T-cell (primary cell): Measurements from ENCODE around the gene LTBP2. TPM values are rescaled to one million over a fixed set of nuclear protein-coding genes. Genes with fewer than 3 reads are reported as not detected.

Source experiments
- ATAC-seq, 4 experiments: fragments of 200-7000 bp in 3 of 4; fragments of 150-1000 bp in 1 of 4; cut with Tn5 transposase; replicated peaks in 1 of 4; 1 replicate in 3 of 4; 2 replicates in 1 of 4; pipeline ENCODE4 v1.10.0; 2021; ENCODE audit warnings: moderate library complexity in 3 of 4, mild to moderate bottlenecking in 2 of 4, moderate number of reproducible peaks in 1 of 4
- CTCF ChIA-PET, 2 donors: fragments of 300-600 bp; sonication (Branson Sonifier 250); formaldehyde crosslinking; loops; one replicate each; lab custom pipeline; 2022; ENCODE audit warnings: antibody characterized with exemption in 2 of 2; lab: Charles Lee
- POLR2A ChIA-PET, 2 donors: fragments of 300-600 bp; sonication (Branson Sonifier 250); formaldehyde crosslinking; loops; one replicate each; lab custom pipeline; 2022; ENCODE audit warnings: antibody characterized with exemption in 2 of 2; lab: Charles Lee
- DNase-seq, 35 experiments: peaks; one replicate each; pipeline versions ENCODE4 v3.0.0 to v3.0.0-alpha.2; 2013 to 2023
- H3K27ac ChIP-seq: one replicate; pipeline ENCODE4 v1.5.1; 2013; ENCODE audit warnings: low read length
- H3K27me3 ChIP-seq, 2 experiments: replicated peaks in 1 of 2; 1 replicate in 1 of 2; 2 replicates in 1 of 2; pipeline versions ENCODE4 v1.6.1 to v1.7.0; 2013; ENCODE audit warnings: low read length in 1 of 2, mixed read lengths in 1 of 2; ENCODE audit not compliant: control insufficient read depth in 2 of 2, insufficient read depth in 2 of 2; ENCODE audit errors: extremely low read depth in 1 of 2
- H3K36me3 ChIP-seq, 2 donors: 1 replicate in 1 of 2; 2 replicates in 1 of 2; pipeline versions ENCODE4 v1.6.1 to v1.7.0; 2013; ENCODE audit warnings: low read length in 1 of 2; ENCODE audit not compliant: control insufficient read depth in 2 of 2, insufficient read depth in 1 of 2; ENCODE audit errors: extremely low read depth in 1 of 2
- H3K4me1 ChIP-seq, 2 experiments: 1 replicate in 1 of 2; 2 replicates in 1 of 2; pipeline versions ENCODE4 v1.6.1 to v1.7.0; 2013; ENCODE audit warnings: low read length in 2 of 2, mixed read lengths in 1 of 2; ENCODE audit not compliant: insufficient read depth in 2 of 2, control insufficient read depth in 1 of 2; ENCODE audit errors: extremely low read depth in 1 of 2
- H3K4me3 ChIP-seq, 2 donors: 1 replicate in 1 of 2; 2 replicates in 1 of 2; pipeline versions ENCODE4 v1.5.1 to v1.7.0; 2013; ENCODE audit warnings: mild to moderate bottlenecking in 2 of 2, low read length in 1 of 2, moderate library complexity in 1 of 2; ENCODE audit not compliant: control insufficient read depth in 1 of 2; ENCODE audit errors: extremely low read depth in 1 of 2
- H3K9me3 ChIP-seq: 2 replicates; pipeline ENCODE4 v1.7.0; 2013
- H3K27ac Mint-ChIP-seq, 2 donors: one replicate each; pipeline ENCODE4 v1.8.0; 2020 to 2021; ENCODE audit warnings: mild to moderate bottlenecking in 2 of 2, mixed read lengths in 2 of 2
- H3K27me3 Mint-ChIP-seq, 2 donors: one replicate each; pipeline ENCODE4 v1.8.0; 2021 to 2022; ENCODE audit warnings: mixed read lengths in 2 of 2
- H3K36me3 Mint-ChIP-seq: one replicate; pipeline ENCODE4 v1.8.0; 2021; ENCODE audit warnings: mixed read lengths
- H3K4me1 Mint-ChIP-seq, 3 donors: one replicate each; pipeline ENCODE4 v1.8.0; 2020 to 2022; ENCODE audit warnings: mixed read lengths in 3 of 3, mild to moderate bottlenecking in 1 of 3
- H3K4me3 Mint-ChIP-seq, 3 donors: one replicate each; pipeline ENCODE4 v1.8.0; 2020 to 2022; ENCODE audit warnings: mild to moderate bottlenecking in 3 of 3, mixed read lengths in 3 of 3, moderate library complexity in 3 of 3
- H3K9me3 Mint-ChIP-seq, 3 donors: one replicate each; pipeline ENCODE4 v1.8.0; 2020 to 2022; ENCODE audit warnings: mixed read lengths in 3 of 3
- WGBS: methylation state at CpG from one replicate; pipeline ENCODE4 v1.1.5; 2013; ENCODE audit warnings: missing lambda C conversion rate; ENCODE audit not compliant: insufficient coverage; 5-methylcytosine and 5-hydroxymethylcytosine counted together
- total RNA-seq, 35 experiments: library from RNA in 6 of 35; stranded (reverse) in 6 of 35; fragments of 120-200 nt in 1 of 35; gene quantifications; one replicate each; pipeline versions ENCODE4 v1.2.1 to v1.2.4 and lab custom pipeline; 2013 to 2026

The LTBP2 gene
- total RNA-seq (1 to 10 TPM in 3 of 5 donors, under 1 TPM in 2; 0.39 to 1.7 (median 1.1) TPM), total RNA-seq (lab: John Stamatoyannopoulos, UW) (0.27 to 4.7 (median 1.5) reads per million in 29 experiments)
- total RNA-seq (2013): 0.64 TPM

GRCh38 chr14:74611650-74612349 is at the start of gene LTBP2:
Gene LTBP2, minus strand, starts transcription at chr14:74612237. Its CDS starts 293 bp downstream, at chr14:74611944.
- 1% methylated on average over 67 of the region's 70 CpGs for WGBS
- Histone ChIP-seq H3K9me3 (no peaks in the 10 kb centered on the region), H3K36me3 (no peaks in the 10 kb centered on the region), H3K27ac (no peak within 1 kb of the TSS), H3K4me1 (peaks cover 0 to 50% of the 10 kb centered on the region in 2 experiments), H3K4me3 (peak within 1 kb of the TSS; percentile 63 to 75), H3K27me3 (peaks cover 0 to 25% of the 10 kb centered on the region in 2 experiments)
- H3K4me3 Mint-ChIP-seq: peak within 1 kb of the TSS; percentile 75 to 80 (median 77)
- no peak within 1 kb of the TSS for H3K27ac Mint-ChIP-seq
- no peaks in the 10 kb centered on the region for H3K9me3 Mint-ChIP-seq
- CTCF ChIA-PET: interaction anchor here (0.7 to 1.5 kb wide), 3 partner anchors 10 to 293 kb away, joined by 3 to 4 read pairs (median 3); no protein-coding TSS in a partner anchor
- H3K4me1 Mint-ChIP-seq: peaks cover 30 to 46% (median 44%) of the 10 kb centered on the region in 3 donors
- DNase-seq (peak in 9 of 35 experiments; percentile 5 to 37 (median 27)), ATAC-seq (peak; percentile 9 to 39 (median 29))
- H3K36me3 Mint-ChIP-seq: no peaks in the 10 kb centered on the region
- POLR2A ChIA-PET: no interaction called here
- H3K27me3 Mint-ChIP-seq: peaks cover 0 to 4% of the 10 kb centered on the region in 2 donors

- H3K36me3 ChIP-seq: peaks cover 15 to 44% of the 10 kb centered on the region in 2 donors
- H3K9me3 ChIP-seq: no peaks in the 10 kb centered on the region
- H3K27ac Mint-ChIP-seq: no peak overlapping the region
- no peak overlapping the region for H3K4me3 ChIP-seq
- CTCF ChIA-PET: no interaction called here
- POLR2A ChIA-PET: no interaction called here
- H3K36me3 Mint-ChIP-seq: peaks cover 55% of the 10 kb centered on the region
- no peaks in the 10 kb centered on the region for H3K4me1 Mint-ChIP-seq
- no peak overlapping the region for H3K4me3 Mint-ChIP-seq
- no peaks in the 10 kb centered on the region for H3K27me3 ChIP-seq
- ATAC-seq (no peak), DNase-seq (no peak)
- H3K27ac ChIP-seq: no peak overlapping the region
- no peaks in the 10 kb centered on the region for H3K9me3 Mint-ChIP-seq
- WGBS: 97% methylated on average over 3 of the region's 5 CpGs
- H3K27me3 Mint-ChIP-seq: no peaks in the 10 kb centered on the region
- H3K4me1 ChIP-seq: no peaks in the 10 kb centered on the region
Observed at GRCh38 chr14:74660863-74661262, 48.8 kb upstream of the LTBP2 start.

GRCh38 chr14:74660167-74660566 is 48.1 kb upstream of the LTBP2 start:
- no peaks in the 10 kb centered on the region for H3K27me3 Mint-ChIP-seq
- WGBS: no CpG with 5 or more reads among the region's 3 CpGs
- Histone ChIP-seq H3K27me3 (no peaks in the 10 kb centered on the region), H3K27ac (no peak overlapping the region), H3K4me1 (no peaks in the 10 kb centered on the region), H3K9me3 (no peaks in the 10 kb centered on the region), H3K4me3 (no peak overlapping the region), H3K36me3 (peaks cover 15 to 37% of the 10 kb centered on the region in 2 donors)
- ChIA-PET POLR2A (no interaction called here), CTCF (no interaction called here)
- ATAC-seq: no peak
- no peak overlapping the region for H3K27ac Mint-ChIP-seq
- no peak for DNase-seq
- H3K4me3 Mint-ChIP-seq: no peak overlapping the region
- H3K4me1 Mint-ChIP-seq: no peaks in the 10 kb centered on the region
- H3K9me3 Mint-ChIP-seq: no peaks in the 10 kb centered on the region
- H3K36me3 Mint-ChIP-seq: peaks cover 52% of the 10 kb centered on the region

GRCh38 chr14:74658535-74659131 is 46.6 kb upstream of the LTBP2 start:
- no peaks in the 10 kb centered on the region for H3K27me3 ChIP-seq
- no peak overlapping the region for H3K4me3 Mint-ChIP-seq
- no peaks in the 10 kb centered on the region for H3K4me1 Mint-ChIP-seq
- H3K4me1 ChIP-seq: no peaks in the 10 kb centered on the region
- peaks cover 13 to 28% of the 10 kb centered on the region in 2 donors for H3K36me3 ChIP-seq
- ATAC-seq (no peak), DNase-seq (no peak)
- ChIA-PET POLR2A (no interaction called here), CTCF (no interaction called here)
- H3K4me3 ChIP-seq: no peak overlapping the region
- no peaks in the 10 kb centered on the region for H3K27me3 Mint-ChIP-seq
- WGBS: no CpG with 5 or more reads among the region's 1 CpG
- H3K36me3 Mint-ChIP-seq: peaks cover 42% of the 10 kb centered on the region
- H3K27ac Mint-ChIP-seq: no peak overlapping the region
- no peaks in the 10 kb centered on the region for H3K9me3 ChIP-seq
- H3K27ac ChIP-seq: no peak overlapping the region
- H3K9me3 Mint-ChIP-seq: no peaks in the 10 kb centered on the region

- peaks cover 29% of the 10 kb centered on the region for H3K36me3 Mint-ChIP-seq
- no peak overlapping the region for H3K4me3 ChIP-seq
- no peaks in the 10 kb centered on the region for H3K27me3 Mint-ChIP-seq
- H3K4me1 ChIP-seq: no peaks in the 10 kb centered on the region
- H3K4me1 Mint-ChIP-seq: no peaks in the 10 kb centered on the region
- H3K9me3 ChIP-seq: no peaks in the 10 kb centered on the region
- no CpG with 5 or more reads among the region's 3 CpGs for WGBS
- ATAC-seq (no peak), DNase-seq (no peak)
- no peak overlapping the region for H3K4me3 Mint-ChIP-seq
- no peak overlapping the region for H3K27ac ChIP-seq
- ChIA-PET POLR2A (no interaction called here), CTCF (interaction anchor here in 1 of 2 donors (0.6 to 1.1 kb wide), 2 partner anchors 39 to 98 kb away, joined by 3 to 4 read pairs; no protein-coding TSS in a partner anchor)
- peaks cover 5 to 13% of the 10 kb centered on the region in 2 donors for H3K36me3 ChIP-seq
- peak overlapping the region in 1 of 2 donors; percentile 58 for H3K27ac Mint-ChIP-seq
- H3K27me3 ChIP-seq: no peaks in the 10 kb centered on the region
- no peaks in the 10 kb centered on the region for H3K9me3 Mint-ChIP-seq
Observed at GRCh38 chr14:74656964-74657363, 44.9 kb upstream of the LTBP2 start.

GRCh38 chr14:74655599-74656395 is 43.8 kb upstream of the LTBP2 start:
- H3K27ac Mint-ChIP-seq: peak overlapping the region in 1 of 2 donors; percentile 44
- DNase-seq: no peak
- H3K36me3 Mint-ChIP-seq: peaks cover 21% of the 10 kb centered on the region
- Histone ChIP-seq H3K4me1 (peaks cover 0 to 8% of the 10 kb centered on the region in 2 experiments), H3K4me3 (no peak overlapping the region), H3K9me3 (no peaks in the 10 kb centered on the region), H3K27ac (no peak overlapping the region), H3K36me3 (peaks cover 2% of the 10 kb centered on the region in 2 donors), H3K27me3 (no peaks in the 10 kb centered on the region)
- no peaks in the 10 kb centered on the region for H3K9me3 Mint-ChIP-seq
- H3K27me3 Mint-ChIP-seq: no peaks in the 10 kb centered on the region
- POLR2A ChIA-PET: no interaction called here
- no peak for ATAC-seq
- H3K4me3 Mint-ChIP-seq: no peak overlapping the region
- peaks cover 8 to 10% (median 8%) of the 10 kb centered on the region in 3 donors for H3K4me1 Mint-ChIP-seq
- no CpG with 5 or more reads among the region's 2 CpGs for WGBS
- CTCF ChIA-PET: no interaction called here
